Measurements from ENCODE around the gene KIAA0513.

GRCh38 chr16:85036236-85037049 is 8.8 kb downstream of the KIAA0513 start:
- TF ChIP-seq POLR2AphosphoS5 (IDR thresholded peaks at IDR 0.05; ENCODE audit: low read depth, low read length) = no peak
- TF ChIP-seq TAF1 (IDR thresholded peaks at IDR 0.05; ENCODE audit: borderline replicate concordance, insufficient read depth, low read length) = no peak
